Measurements from ENCODE around the gene PRELP.

The PRELP gene

GRCh38 chr1:203495845-203496244 lies 20.2 kb downstream of the PRELP start:
- Histone ChIP-seq H3K36me3 (replicated peaks) (no peaks in the 10 kb centered on the region), H3K4me3 (no peak overlapping the region)
- in situ Hi-C loops (cut with MboI; ENCODE audit: low sequenced_read_pairs): no loop called here

GRCh38 chr1:203497269-203497777 lies 21.7 kb downstream of the PRELP start:
- Histone ChIP-seq H3K4me3 (no peak overlapping the region), H3K27me3 (ENCODE audit: low read depth) (no peaks in the 10 kb centered on the region), H3K36me3 (replicated peaks) (no peaks in the 10 kb centered on the region), H3K9me3 (no peaks in the 10 kb centered on the region), H3K4me1 (no peaks in the 10 kb centered on the region)
- DNase-seq (ENCODE audit: low spot score in 2 of 2): no peak
- in situ Hi-C loops (cut with MboI; ENCODE audit: low sequenced_read_pairs): no loop called here

More at GRCh38 chr1:203495845-203496244, 20.2 kb downstream of the PRELP start:
- DNase-seq (ENCODE audit: low spot score in 2 of 2): no peak
- H3K9me3 ChIP-seq: no peaks in the 10 kb centered on the region
- no peaks in the 10 kb centered on the region for H3K4me1 ChIP-seq
- H3K27me3 ChIP-seq (ENCODE audit: low read depth): no peaks in the 10 kb centered on the region

GRCh38 chr1:203499643-203500278 lies 24.2 kb downstream of the PRELP start:
- no peak for DNase-seq (ENCODE audit: low spot score in 2 of 2)
- H3K4me1 ChIP-seq: no peaks in the 10 kb centered on the region
- no peaks in the 10 kb centered on the region for H3K9me3 ChIP-seq
- no peaks in the 10 kb centered on the region for H3K27me3 ChIP-seq (ENCODE audit: low read depth)
- in situ Hi-C loops (cut with MboI; ENCODE audit: low sequenced_read_pairs): loop anchor here (5.0 to 25.0 kb wide), 2 partner anchors 203 to 638 kb away; no protein-coding TSS in a partner anchor
- H3K36me3 ChIP-seq (replicated peaks): no peaks in the 10 kb centered on the region
- H3K4me3 ChIP-seq: no peak overlapping the region

- no peaks in the 10 kb centered on the region for H3K27me3 ChIP-seq (ENCODE audit: low read depth)
- no peak overlapping the region for H3K4me3 ChIP-seq
- no peaks in the 10 kb centered on the region for H3K36me3 ChIP-seq (replicated peaks)
- DNase-seq (ENCODE audit: low spot score in 2 of 2): no peak
- no peaks in the 10 kb centered on the region for H3K4me1 ChIP-seq
- no peaks in the 10 kb centered on the region for H3K9me3 ChIP-seq
- in situ Hi-C loops (cut with MboI; ENCODE audit: low sequenced_read_pairs): loop anchor here (5.0 to 25.0 kb wide), 2 partner anchors 202 to 637 kb away; no protein-coding TSS in a partner anchor
Observed at GRCh38 chr1:203500279-203500678, 24.7 kb downstream of the PRELP start.

- no peak for DNase-seq (ENCODE audit: low spot score in 2 of 2)
Observed at GRCh38 chr1:203503836-203504235, 28.2 kb downstream of the PRELP start.

GRCh38 chr1:203504400-203505250 lies 29.0 kb downstream of the PRELP start:
- Histone ChIP-seq H3K36me3 (replicated peaks) (no peaks in the 10 kb centered on the region), H3K27me3 (ENCODE audit: low read depth) (no peaks in the 10 kb centered on the region), H3K4me1 (no peaks in the 10 kb centered on the region; the same call in 1 of the 2 replicates), H3K9me3 (no peaks in the 10 kb centered on the region), H3K4me3 (no peak overlapping the region)
- DNase-seq (ENCODE audit: low spot score in 2 of 2): peak; percentile 64 to 89
- in situ Hi-C loops (cut with MboI; ENCODE audit: low sequenced_read_pairs): loop anchor here (5.0 to 25.0 kb wide), 2 partner anchors 198 to 633 kb away; no protein-coding TSS in a partner anchor

More at GRCh38 chr1:203503836-203504235, 28.2 kb downstream of the PRELP start:
- in situ Hi-C loops (cut with MboI; ENCODE audit: low sequenced_read_pairs): loop anchor here (5.0 to 25.0 kb wide), 2 partner anchors 198 to 633 kb away; no protein-coding TSS in a partner anchor
- Histone ChIP-seq H3K36me3 (replicated peaks) (no peaks in the 10 kb centered on the region), H3K9me3 (no peaks in the 10 kb centered on the region), H3K27me3 (ENCODE audit: low read depth) (no peaks in the 10 kb centered on the region), H3K4me3 (no peak overlapping the region), H3K4me1 (no peaks in the 10 kb centered on the region; the same call in 1 of the 2 replicates)

GRCh38 chr1:203505526-203506204 lies 30.1 kb downstream of the PRELP start:
- Histone ChIP-seq H3K4me1 (no peaks in the 10 kb centered on the region; the same call in 1 of the 2 replicates), H3K9me3 (no peaks in the 10 kb centered on the region), H3K4me3 (no peak overlapping the region), H3K36me3 (replicated peaks) (no peaks in the 10 kb centered on the region), H3K27me3 (ENCODE audit: low read depth) (no peaks in the 10 kb centered on the region)
- in situ Hi-C loops (cut with MboI; ENCODE audit: low sequenced_read_pairs): loop anchor here (25.0 kb wide), 1 partner anchor 632 kb away; no protein-coding TSS in a partner anchor
- DNase-seq (ENCODE audit: low spot score in 2 of 2): no peak

- Histone ChIP-seq H3K9me3 (no peaks in the 10 kb centered on the region), H3K4me3 (no peak overlapping the region), H3K4me1 (no peaks in the 10 kb centered on the region; the same call in 1 of the 2 replicates), H3K36me3 (replicated peaks) (no peaks in the 10 kb centered on the region), H3K27me3 (ENCODE audit: low read depth) (no peaks in the 10 kb centered on the region)
- no peak for DNase-seq (ENCODE audit: low spot score in 2 of 2)
- in situ Hi-C loops (cut with MboI; ENCODE audit: low sequenced_read_pairs): loop anchor here (25.0 kb wide), 1 partner anchor 630 kb away; no protein-coding TSS in a partner anchor
Observed at GRCh38 chr1:203506858-203507626, 31.4 kb downstream of the PRELP start.

- DNase-seq (ENCODE audit: low spot score in 2 of 2): no peak
- no peak overlapping the region for H3K4me3 ChIP-seq
- no peaks in the 10 kb centered on the region for H3K9me3 ChIP-seq
- no peaks in the 10 kb centered on the region for H3K27me3 ChIP-seq (ENCODE audit: low read depth)
- no peaks in the 10 kb centered on the region; the same call in 1 of the 2 replicates for H3K4me1 ChIP-seq
- H3K36me3 ChIP-seq (replicated peaks): no peaks in the 10 kb centered on the region
- in situ Hi-C loops (cut with MboI; ENCODE audit: low sequenced_read_pairs): loop anchor here (25.0 kb wide), 1 partner anchor 630 kb away; no protein-coding TSS in a partner anchor
Observed at GRCh38 chr1:203507759-203508158, 32.2 kb downstream of the PRELP start.

GRCh38 chr1:203508463-203509073 lies 33.0 kb downstream of the PRELP start:
- Histone ChIP-seq H3K27me3 (ENCODE audit: low read depth) (no peaks in the 10 kb centered on the region), H3K4me1 (no peaks in the 10 kb centered on the region; the same call in 1 of the 2 replicates), H3K4me3 (no peak overlapping the region), H3K36me3 (replicated peaks) (no peaks in the 10 kb centered on the region), H3K9me3 (no peaks in the 10 kb centered on the region)
- no peak for DNase-seq (ENCODE audit: low spot score in 2 of 2)
- in situ Hi-C loops (cut with MboI; ENCODE audit: low sequenced_read_pairs): loop anchor here (25.0 kb wide), 1 partner anchor 629 kb away; no protein-coding TSS in a partner anchor

- in situ Hi-C loops (cut with MboI; ENCODE audit: low sequenced_read_pairs): loop anchor here (25.0 kb wide), 1 partner anchor 628 kb away; no protein-coding TSS in a partner anchor
- H3K27me3 ChIP-seq (ENCODE audit: low read depth): no peaks in the 10 kb centered on the region
- no peaks in the 10 kb centered on the region for H3K9me3 ChIP-seq
- no peak overlapping the region for H3K4me3 ChIP-seq
- peaks cover 4% of the 10 kb centered on the region for H3K4me1 ChIP-seq
- DNase-seq (ENCODE audit: low spot score in 2 of 2): no peak
- no peaks in the 10 kb centered on the region for H3K36me3 ChIP-seq (replicated peaks)
Observed at GRCh38 chr1:203509135-203509534, 33.5 kb downstream of the PRELP start.

- Histone ChIP-seq H3K27me3 (ENCODE audit: low read depth) (no peaks in the 10 kb centered on the region), H3K4me1 (peaks cover 8% of the 10 kb centered on the region), H3K36me3 (replicated peaks) (no peaks in the 10 kb centered on the region), H3K9me3 (no peaks in the 10 kb centered on the region), H3K4me3 (no peak overlapping the region)
- in situ Hi-C loops (cut with MboI; ENCODE audit: low sequenced_read_pairs): loop anchor here (25.0 kb wide), 1 partner anchor 626 kb away; no protein-coding TSS in a partner anchor
- no peak for DNase-seq (ENCODE audit: low spot score in 2 of 2)
Observed at GRCh38 chr1:203511513-203511912, 35.9 kb downstream of the PRELP start.
